ENCODE data around the gene CCDC102A. TPM values are rescaled to one million over a fixed set of nuclear protein-coding genes. Genes with fewer than 3 reads are reported as not detected.

Gene CCDC102A
- total RNA-seq, 4 donors from 2014 or later: 24.4 to 56.6 (median 35.7) TPM

GRCh38 chr16:57562066-57562465 is 25.7 kb upstream of the CCDC102A start:
- no peak overlapping the region for H3K27ac ChIP-seq
- H3K36me3 ChIP-seq: no peaks in the 10 kb centered on the region
- ATAC-seq: no peak
- H3K4me3 ChIP-seq: no peak overlapping the region
- peaks cover 0 to 28% (median 0%) of the 10 kb centered on the region in 3 donors for H3K9me3 ChIP-seq
- no peaks in the 10 kb centered on the region for H3K4me1 ChIP-seq
- WGBS, 2 donors (ENCODE audit: low coverage in 1 of 2): 70% methylated on average over 2 of the region's 4 CpGs; no CpG with 5 or more reads in 1 of the 2 donors
- H3K27me3 ChIP-seq: peaks cover 48% of the 10 kb centered on the region
- TF ChIP-seq POLR2AphosphoS5 (IDR thresholded peaks at IDR 0.05) (no peak), EP300 (IDR thresholded peaks at IDR 0.05) (no peak), CTCF (IDR thresholded peaks at IDR 0.05) (no peak), POLR2A (IDR thresholded peaks at IDR 0.05) (no peak)

- Histone ChIP-seq H3K27me3 (peaks cover 48% of the 10 kb centered on the region), H3K36me3 (no peaks in the 10 kb centered on the region), H3K9me3 (peaks cover 0 to 32% (median 0%) of the 10 kb centered on the region in 3 donors), H3K4me3 (no peak overlapping the region), H3K27ac (no peak overlapping the region), H3K4me1 (no peaks in the 10 kb centered on the region)
- TF ChIP-seq CTCF (IDR thresholded peaks at IDR 0.05) (no peak), POLR2A (IDR thresholded peaks at IDR 0.05) (no peak), POLR2AphosphoS5 (IDR thresholded peaks at IDR 0.05) (no peak), EP300 (IDR thresholded peaks at IDR 0.05) (no peak)
- no peak for ATAC-seq
- WGBS, 2 donors (ENCODE audit: low coverage in 1 of 2): 73 to 89% methylated on average over 3 to 4 of the region's 4 CpGs
Measured at GRCh38 chr16:57559072-57559790, 22.9 kb upstream of the CCDC102A start.

- 73% methylated on average over 4 to 8 of the region's 8 CpGs for WGBS, 2 donors (ENCODE audit: low coverage in 1 of 2)
- no peak for ATAC-seq
Measured at GRCh38 chr16:57556941-57557541, 20.7 kb upstream of the CCDC102A start.

GRCh38 chr16:57555831-57556230 is 19.5 kb upstream of the CCDC102A start:
- no peak overlapping the region for H3K4me3 ChIP-seq
- no peaks in the 10 kb centered on the region for H3K4me1 ChIP-seq
- peaks cover 0 to 16% (median 0%) of the 10 kb centered on the region in 3 donors for H3K9me3 ChIP-seq
- ATAC-seq: no peak
- TF ChIP-seq POLR2AphosphoS5 (IDR thresholded peaks at IDR 0.05) (no peak), POLR2A (IDR thresholded peaks at IDR 0.05) (no peak)
- peaks cover 19% of the 10 kb centered on the region for H3K27me3 ChIP-seq
- 63 to 75% methylated on average over 3 of the region's 3 CpGs for WGBS, 2 donors (ENCODE audit: low coverage in 1 of 2)
- no peaks in the 10 kb centered on the region for H3K36me3 ChIP-seq
- no peak overlapping the region for H3K27ac ChIP-seq

More at GRCh38 chr16:57556941-57557541, 20.7 kb upstream of the CCDC102A start:
- Histone ChIP-seq H3K27me3 (peaks cover 29% of the 10 kb centered on the region), H3K36me3 (no peaks in the 10 kb centered on the region), H3K27ac (no peak overlapping the region), H3K9me3 (peaks cover 0 to 28% (median 0%) of the 10 kb centered on the region in 3 donors), H3K4me1 (no peaks in the 10 kb centered on the region), H3K4me3 (no peak overlapping the region)
- TF ChIP-seq POLR2AphosphoS5 (IDR thresholded peaks at IDR 0.05) (no peak), POLR2A (IDR thresholded peaks at IDR 0.05) (no peak), CTCF (IDR thresholded peaks at IDR 0.05) (no peak), EP300 (IDR thresholded peaks at IDR 0.05) (no peak)

- no peak for TF ChIP-seq CTCF (IDR thresholded peaks at IDR 0.05)
- H3K27me3 ChIP-seq: peaks cover 7% of the 10 kb centered on the region
- H3K9me3 ChIP-seq: peaks cover 0 to 4% (median 0%) of the 10 kb centered on the region in 3 donors
- H3K27ac ChIP-seq: no peak overlapping the region
- H3K4me1 ChIP-seq: no peaks in the 10 kb centered on the region
- no peak overlapping the region for H3K4me3 ChIP-seq
- ATAC-seq: no peak
- WGBS, 2 donors (ENCODE audit: low coverage in 1 of 2): 81 to 90% methylated on average over 3 of the region's 3 CpGs
- H3K36me3 ChIP-seq: no peaks in the 10 kb centered on the region
Measured at GRCh38 chr16:57551057-57551456, 14.7 kb upstream of the CCDC102A start.

Measured in gastroesophageal sphincter (tissue), 4 donors.